Mesenteric fat pad (tissue), 1 donor: ENCODE data around the gene NOP16. TPM values are rescaled to one million over a fixed set of nuclear protein-coding genes. Genes with fewer than 3 reads are reported as not detected.

ENCODE experiments used
- DNase-seq: peaks from one replicate; pipeline ENCODE4 v3.0.0-alpha.2; 2020; ENCODE audit warnings: low spot score
- total RNA-seq: library from RNA; stranded (reverse); fragmentation: NEBNext Ultra II Directional; extraction: Animal tissue kit (Norgen Biotek cat#: 25700); gene quantifications from one replicate; pipeline ENCODE4 v1.2.1, GENCODE V29; 2021
- donor health status: DM: yes; HTN: yes; CAD: no.

NOP16 gene
- total RNA-seq, 1 donor from 2014 or later, result 38.9 TPM

DNA sequence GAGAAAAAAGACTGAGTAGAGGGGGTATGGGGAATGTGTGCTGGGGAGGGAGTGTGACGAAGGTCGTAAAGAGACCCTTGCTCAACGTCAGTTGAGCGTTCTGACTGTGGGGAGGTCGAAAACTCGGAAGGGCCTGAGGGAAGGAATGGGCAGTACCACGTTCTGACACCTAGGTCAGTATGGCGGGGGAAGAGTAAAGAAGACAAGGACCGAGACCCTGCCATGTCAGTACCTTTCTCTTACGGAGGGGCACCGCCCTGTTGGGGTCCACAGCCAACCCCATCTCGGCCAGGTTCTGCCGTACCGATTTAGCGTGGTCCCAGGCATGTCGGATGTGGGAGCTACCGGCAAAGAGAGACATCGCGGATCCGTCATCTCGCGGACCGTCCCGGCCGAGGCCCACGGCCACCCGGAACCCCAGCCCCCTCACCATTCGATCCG lies 375 bp downstream of the NOP16 start:
- no peak for DNase-seq

DNA sequence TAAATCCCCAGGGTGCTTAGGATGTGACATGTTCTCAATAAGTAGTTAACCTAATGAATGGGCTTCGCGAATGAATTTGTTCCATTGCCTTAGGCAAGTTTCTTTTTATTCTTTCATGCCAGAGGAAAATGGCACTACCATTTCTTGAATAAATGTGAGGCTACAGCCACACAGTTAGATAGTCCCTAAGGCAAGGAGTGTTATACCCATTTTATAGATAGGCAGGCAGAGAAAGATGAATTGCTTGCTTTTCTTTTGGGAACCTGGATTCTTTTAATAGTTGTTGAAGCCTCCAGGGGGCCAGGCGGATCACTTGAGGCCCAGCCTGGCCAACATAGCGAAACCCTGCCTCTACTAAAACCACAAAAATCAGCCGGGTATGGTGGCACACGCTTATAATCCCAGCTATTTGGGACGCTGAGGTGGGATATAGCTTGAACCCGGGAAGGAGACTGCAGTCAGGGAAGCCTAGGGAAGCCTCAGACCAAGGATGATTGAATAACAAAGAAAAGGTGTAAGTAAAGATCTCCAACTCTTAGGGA lies 943 bp downstream of the NOP16 start:
- no peak for DNase-seq

DNA sequence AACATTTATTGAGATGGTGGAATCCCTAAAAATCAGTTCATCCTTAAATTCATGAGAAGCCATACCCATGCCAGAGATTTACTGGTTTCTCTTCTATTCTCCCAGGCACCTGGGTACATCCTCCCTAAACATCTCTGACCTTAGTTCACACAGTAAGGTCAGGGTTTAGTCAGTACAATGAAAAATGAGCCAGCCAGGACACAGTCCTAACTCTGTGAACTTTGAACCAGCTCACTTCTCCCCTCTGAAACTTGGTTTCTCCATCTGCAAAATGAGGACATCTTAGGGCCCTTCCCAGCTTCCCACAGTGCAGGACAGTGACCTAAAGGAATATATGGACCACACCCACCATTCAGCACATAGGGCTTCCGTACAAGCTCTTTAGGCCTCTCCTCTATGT lies 1.9 kb downstream of the NOP16 start:
- DNase-seq, result no peak

DNA sequence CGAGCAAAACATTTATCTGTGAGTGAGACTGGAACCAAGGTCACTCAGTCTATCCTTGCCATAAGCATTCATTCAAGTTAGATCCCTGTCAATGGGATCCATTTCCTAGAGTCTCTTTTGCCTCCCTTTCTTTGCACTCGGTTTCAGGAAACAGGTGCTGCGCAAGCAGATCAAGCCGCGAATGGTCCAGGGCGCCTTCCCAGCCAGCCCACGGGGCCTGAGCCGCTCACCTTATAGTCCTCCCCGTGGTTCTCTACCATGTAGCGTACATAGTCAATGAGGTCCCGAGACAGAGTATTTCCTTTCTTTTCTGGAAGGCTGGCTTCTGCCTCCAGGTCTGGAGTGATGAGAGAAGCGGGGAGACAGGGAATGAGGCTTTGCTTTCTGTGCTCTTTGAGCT lies 3.4 kb downstream of the NOP16 start:
- DNase-seq, result no peak

DNA sequence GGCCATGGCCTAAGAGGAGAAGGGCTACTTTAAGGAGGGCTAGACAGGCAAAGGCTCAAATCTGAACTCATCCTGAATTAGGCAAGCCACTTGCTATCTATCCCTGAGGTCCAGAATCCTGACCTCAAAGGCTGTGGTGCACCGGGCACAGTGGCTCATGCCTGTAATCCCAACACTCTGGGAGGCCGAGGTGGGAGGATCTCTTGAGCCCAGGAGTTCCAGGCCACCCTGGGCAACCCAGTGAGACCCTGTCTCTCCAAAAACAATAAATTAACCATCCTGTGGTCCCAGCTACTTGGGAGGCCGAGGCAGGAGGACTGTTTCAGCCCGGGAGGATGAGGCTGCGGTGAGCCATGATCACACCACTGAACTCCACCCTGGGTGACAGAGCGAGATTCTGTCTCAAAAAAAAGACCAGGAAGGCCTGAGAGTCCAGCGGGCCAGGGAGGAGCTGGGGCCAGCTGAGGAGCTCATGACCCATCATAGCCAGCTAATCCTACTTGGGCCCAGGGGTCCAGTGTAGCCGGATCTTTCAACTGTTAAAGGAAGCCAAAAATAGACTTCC lies 4.0 kb downstream of the NOP16 start:
- no peak for DNase-seq

DNA sequence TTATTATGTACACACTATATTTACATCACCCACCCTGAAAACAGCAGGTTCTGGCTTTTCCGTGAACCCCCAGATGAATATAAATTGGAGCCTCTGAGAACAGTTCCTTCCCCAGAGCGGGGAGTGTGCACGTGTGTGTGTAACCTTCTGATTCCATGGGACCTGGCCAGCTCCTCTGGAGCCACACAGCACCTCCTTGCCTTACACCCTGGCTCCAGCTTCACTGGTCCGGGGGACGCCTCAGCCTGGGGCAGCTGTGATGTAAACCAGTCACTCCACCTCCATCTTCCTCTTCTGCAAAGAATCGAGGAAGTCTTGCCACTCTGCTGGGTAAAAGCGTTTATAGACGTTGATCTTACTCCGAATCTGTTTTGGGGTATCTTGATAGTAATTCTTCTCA lies 4.4 kb downstream of the NOP16 start:
- DNase-seq, result no peak

- DNase-seq, result no peak
Measured at GRCh38 chr5:176383248-176383905, 5.0 kb downstream of the NOP16 start.

GRCh38 chr5:176382721-176383120 lies 5.7 kb downstream of the NOP16 start:
- no peak for DNase-seq

- DNase-seq, result no peak
Measured at GRCh38 chr5:176381979-176382378, 6.4 kb downstream of the NOP16 start.

DNA sequence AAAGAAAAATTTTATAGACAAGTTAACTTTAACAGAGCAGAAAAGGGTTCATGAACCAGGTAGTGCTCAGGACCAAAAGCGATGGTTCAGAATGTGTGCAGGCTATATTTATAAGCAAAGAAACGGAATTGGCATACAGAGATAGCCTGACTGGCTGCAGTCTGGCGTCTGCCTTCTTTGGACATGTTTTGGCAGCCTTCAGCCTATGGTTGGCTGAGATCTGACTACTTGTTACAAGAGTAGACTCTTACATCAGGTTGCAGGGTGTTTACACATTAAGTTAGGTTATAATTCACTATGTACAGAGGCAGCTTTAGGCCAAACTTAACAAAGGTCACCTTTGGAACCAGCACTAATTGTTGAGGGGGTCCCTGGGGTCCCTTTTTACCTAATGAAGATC lies 7.0 kb downstream of the NOP16 start:
- DNase-seq, result no peak

DNA sequence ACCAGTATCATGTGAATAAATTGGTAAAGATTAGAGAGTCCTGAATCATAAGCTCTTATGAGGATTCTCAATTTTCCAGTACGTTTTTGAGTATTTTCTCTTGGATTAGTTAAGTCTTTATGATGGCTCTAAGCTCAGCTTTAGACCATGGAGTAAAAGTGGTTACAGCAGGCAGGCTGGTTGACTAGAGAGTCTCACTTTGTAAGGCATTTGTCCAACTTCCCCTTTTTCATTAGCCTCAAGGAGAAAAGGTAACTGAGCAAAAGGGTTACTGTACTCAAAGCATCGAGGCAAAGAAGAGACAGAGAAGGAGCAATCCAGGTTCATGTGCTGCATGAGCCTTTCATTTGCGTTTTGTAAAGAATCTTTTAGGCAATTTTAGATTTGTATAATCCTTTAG lies 8.5 kb downstream of the NOP16 start:
- DNase-seq, result no peak

DNA sequence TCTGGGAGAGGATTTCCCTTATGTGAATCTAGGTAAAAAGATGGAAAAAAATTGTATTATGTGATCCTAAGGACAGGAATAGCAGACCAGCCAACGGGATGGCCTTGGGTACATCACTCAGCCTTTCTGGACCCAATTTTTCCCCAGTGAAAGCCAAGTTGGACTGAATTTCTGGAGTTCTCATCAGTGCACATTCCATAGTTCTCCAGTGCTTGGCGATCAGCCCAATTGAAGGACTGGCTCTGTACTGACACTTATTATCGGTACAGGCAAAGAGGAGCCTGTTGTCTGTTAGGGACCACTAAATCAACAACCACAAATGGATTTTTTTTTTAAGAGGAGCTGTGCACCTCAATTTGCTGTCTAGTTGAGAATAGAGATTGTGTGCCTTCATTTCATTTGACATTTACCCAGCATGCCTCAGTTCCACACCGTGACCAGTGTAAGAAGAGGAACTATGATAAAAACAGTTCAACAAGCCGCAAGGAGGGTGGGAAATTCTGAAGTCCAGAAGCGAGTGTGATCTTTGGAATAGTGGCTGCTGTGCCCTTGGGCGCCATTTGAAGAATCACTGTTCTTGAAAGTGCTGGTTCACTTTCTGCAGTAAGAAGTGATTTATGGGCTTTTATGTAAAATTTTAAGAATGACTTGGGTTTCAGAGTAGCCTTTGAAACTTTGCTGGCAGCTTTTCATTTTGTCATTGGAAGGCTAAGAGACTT lies 15.1 kb downstream of the NOP16 start:
- DNase-seq, result no peak

GRCh38 chr5:176371621-176372539 lies 16.5 kb downstream of the NOP16 start:
- DNase-seq, result no peak

GRCh38 chr5:176369934-176370711 lies 18.3 kb downstream of the NOP16 start:
- no peak for DNase-seq

GRCh38 chr5:176368726-176369125 lies 19.7 kb downstream of the NOP16 start:
- no peak for DNase-seq

GRCh38 chr5:176366232-176366894 lies 22.0 kb downstream of the NOP16 start:
- DNase-seq, result no peak

GRCh38 chr5:176365351-176366231 lies 22.8 kb downstream of the NOP16 start, which contains the start of gene ARL10:
Gene ARL10 (plus strand): TSS chr5:176365487. CDS start chr5:176365564, 77 bp downstream.
- no peak for DNase-seq

DNA sequence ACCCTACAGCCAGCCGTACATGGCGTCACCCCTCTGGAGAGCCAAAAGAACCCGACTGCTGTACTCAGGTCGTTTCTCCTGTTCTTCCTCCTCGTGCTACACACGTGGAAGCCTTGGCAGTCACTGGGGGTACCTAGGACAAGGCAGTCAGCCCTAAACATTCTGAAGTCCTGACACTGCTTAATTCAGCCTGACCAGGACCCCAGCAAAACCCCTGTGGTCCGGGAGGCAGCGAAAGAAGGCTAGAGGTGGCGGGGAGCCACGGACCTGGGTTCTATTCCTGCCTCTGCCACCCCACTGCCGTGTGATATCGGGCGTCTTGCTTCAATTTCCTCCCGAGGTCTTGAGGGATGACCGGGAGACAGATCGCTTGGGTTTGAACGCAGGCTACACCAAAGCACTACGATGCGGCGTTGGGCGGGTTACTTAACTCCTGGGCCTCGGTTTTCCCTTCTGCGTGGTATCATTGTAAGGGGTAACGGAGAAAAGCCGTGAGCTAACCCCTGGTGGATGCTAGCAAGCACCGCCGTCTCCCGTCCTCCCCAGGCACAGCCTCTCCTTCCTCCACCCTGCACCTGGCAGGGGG lies 23.5 kb downstream of the NOP16 start:
- DNase-seq, result no peak

GRCh38 chr5:176362233-176362490 lies 26.2 kb downstream of the NOP16 start:
- DNase-seq, result no peak
